Measurements from ENCODE around the gene ARRB1. TPM values are rescaled to one million over a fixed set of nuclear protein-coding genes. Genes with fewer than 3 reads are reported as not detected.

Gene ARRB1
- total RNA-seq, 2 donors from 2014 or later = 27.1 to 30.6 TPM

- Histone ChIP-seq H3K4me3 (no peak overlapping the region), H3K27ac (no peak overlapping the region), H3K9me3 (no peaks in the 10 kb centered on the region), H3K4me1 (ENCODE audit: control insufficient read depth in 1 of 2, low read depth in 2 of 2) (no peaks in the 10 kb centered on the region), H3K27me3 (replicated peaks; ENCODE audit: insufficient read depth) (no peaks in the 10 kb centered on the region), H3K36me3 (peaks cover 4% of the 10 kb centered on the region)
- TF ChIP-seq CTCF (IDR thresholded peaks at IDR 0.05) = no peak
- ATAC-seq (ENCODE audit: insufficient number of reproducible peaks, low FRiP score, low read depth) = no peak
- DNase-seq (ENCODE audit: low spot score) = no peak
Measured at GRCh38 chr11:75286826-75287465, 64.5 kb downstream of the ARRB1 start.

GRCh38 chr11:75285776-75286360 is 65.6 kb downstream of the ARRB1 start:
- Histone ChIP-seq H3K4me3 (no peak overlapping the region), H3K27me3 (replicated peaks; ENCODE audit: insufficient read depth) (no peaks in the 10 kb centered on the region), H3K9me3 (no peaks in the 10 kb centered on the region), H3K27ac (no peak overlapping the region), H3K36me3 (peaks cover 4% of the 10 kb centered on the region), H3K4me1 (ENCODE audit: control insufficient read depth in 1 of 2, low read depth in 2 of 2) (no peaks in the 10 kb centered on the region)
- TF ChIP-seq CTCF (IDR thresholded peaks at IDR 0.05) = no peak
- ATAC-seq (ENCODE audit: insufficient number of reproducible peaks, low FRiP score, low read depth) (no peak), DNase-seq (ENCODE audit: low spot score) (no peak)

- no peak overlapping the region for H3K4me3 ChIP-seq
- no peak overlapping the region for H3K27ac ChIP-seq
- no peaks in the 10 kb centered on the region for H3K9me3 ChIP-seq
- TF ChIP-seq CTCF (IDR thresholded peaks at IDR 0.05) = no peak
- ATAC-seq (ENCODE audit: insufficient number of reproducible peaks, low FRiP score, low read depth) (no peak), DNase-seq (ENCODE audit: low spot score) (no peak)
- H3K4me1 ChIP-seq (ENCODE audit: control insufficient read depth in 1 of 2, low read depth in 2 of 2) = peaks cover 0 to 5% of the 10 kb centered on the region in 2 donors
- no peaks in the 10 kb centered on the region for H3K27me3 ChIP-seq (replicated peaks; ENCODE audit: insufficient read depth)
- peaks cover 4% of the 10 kb centered on the region for H3K36me3 ChIP-seq
Measured at GRCh38 chr11:75283391-75283931, 68.0 kb downstream of the ARRB1 start.

- no peak for TF ChIP-seq CTCF (IDR thresholded peaks at IDR 0.05)
- no peak overlapping the region for H3K27ac ChIP-seq
Measured at GRCh38 chr11:75281469-75282095, 69.9 kb downstream of the ARRB1 start.

GRCh38 chr11:75280770-75281468 is 70.5 kb downstream of the ARRB1 start:
- H3K27ac ChIP-seq = no peak overlapping the region
- DNase-seq (ENCODE audit: low spot score) (no peak), ATAC-seq (ENCODE audit: insufficient number of reproducible peaks, low FRiP score, low read depth) (no peak)

More at GRCh38 chr11:75281469-75282095, 69.9 kb downstream of the ARRB1 start:
- Histone ChIP-seq H3K4me3 (no peak overlapping the region), H3K4me1 (ENCODE audit: control insufficient read depth in 1 of 2, low read depth in 2 of 2) (peaks cover 0 to 5% of the 10 kb centered on the region in 2 donors), H3K9me3 (no peaks in the 10 kb centered on the region), H3K27me3 (replicated peaks; ENCODE audit: insufficient read depth) (no peaks in the 10 kb centered on the region), H3K36me3 (no peaks in the 10 kb centered on the region)
- DNase-seq (ENCODE audit: low spot score) = no peak
- no peak for ATAC-seq (ENCODE audit: insufficient number of reproducible peaks, low FRiP score, low read depth)

More at GRCh38 chr11:75280770-75281468, 70.5 kb downstream of the ARRB1 start:
- no peaks in the 10 kb centered on the region for H3K9me3 ChIP-seq
- peaks cover 0 to 5% of the 10 kb centered on the region in 2 donors for H3K4me1 ChIP-seq (ENCODE audit: control insufficient read depth in 1 of 2, low read depth in 2 of 2)
- no peaks in the 10 kb centered on the region for H3K27me3 ChIP-seq (replicated peaks; ENCODE audit: insufficient read depth)
- H3K4me3 ChIP-seq = no peak overlapping the region
- no peaks in the 10 kb centered on the region for H3K36me3 ChIP-seq
- no peak for TF ChIP-seq CTCF (IDR thresholded peaks at IDR 0.05)
